GM12878 (cell line): ENCODE data around the gene SMIM9. TPM values are rescaled to one million over a fixed set of nuclear protein-coding genes. Genes with fewer than 3 reads are reported as not detected.
A peak's percentile ranks its signal among the peaks of the same experiment; 100 is the strongest.

ENCODE experiments used
- ATAC-seq: fragments of 200-7000 bp; cut with Tn5 transposase; 3 replicates; pipeline ENCODE4 v1.9.1; 2020; ENCODE audit warnings: mild to moderate bottlenecking, moderate library complexity
- BruUV-seq: library from RNA; stranded (reverse); fragments of 400-500 nt; replicated peaks from 2 replicates; lab custom pipeline; 2021; lab: Mats Ljungman, UMichigan
- CTCF ChIA-PET: fragments of 300-600 bp; sonication (Branson Sonifier 250); formaldehyde crosslinking; extraction: SDS; loops from one replicate; lab custom pipeline; 2021; ENCODE audit warnings: inconsistent platforms; lab: Yijun Ruan, JAX
- POLR2A ChIA-PET: fragments of 350-600 bp; formaldehyde crosslinking; extraction: SDS; loops from one replicate; lab custom pipeline; 2021; ENCODE audit warnings: inconsistent platforms; lab: Charles Lee
- RAD21 ChIA-PET: fragments of 300-600 bp; sonication (Branson Sonifier 250); formaldehyde crosslinking; loops from one replicate; lab custom pipeline; 2023; ENCODE audit warnings: antibody characterized with exemption; ENCODE audit not compliant: unreplicated experiment; lab: Charles Lee
- SMC1A ChIA-PET: fragments of 300-600 bp; sonication (Branson Sonifier 250); formaldehyde crosslinking; loops from one replicate; lab custom pipeline; 2023; ENCODE audit not compliant: unreplicated experiment, uncharacterized antibody; lab: Charles Lee
- DNase-seq: peaks from one replicate; pipeline ENCODE4 v3.0.0-alpha.2; 2011; ENCODE audit warnings: low read depth, low spot score
- FAIRE-seq: peaks from 3 replicates; lab custom pipeline; 2011; peaks lifted over from hg19 to GRCh38; lab: Jason Lieb, UNC
- H2AFZ ChIP-seq: 2 replicates; pipeline ENCODE4 v1.6.0; 2011; ENCODE audit warnings: low read depth, low read length, control low read depth; ENCODE audit not compliant: control insufficient read depth
- H3K27ac ChIP-seq: 2 replicates; pipeline ENCODE4 v1.5.1; 2011; ENCODE audit warnings: control low read depth; ENCODE audit not compliant: control insufficient read depth, insufficient read depth
- H3K27me3 ChIP-seq, 2 experiments: replicated peaks in 1 of 2; 2 replicates each; pipeline versions ENCODE4 v1.6.0 to v1.6.1; 2011; ENCODE audit warnings: low read length in 1 of 2; ENCODE audit not compliant: control insufficient read depth in 2 of 2, insufficient read depth in 2 of 2
- H3K36me3 ChIP-seq, 2 experiments: 2 replicates each; pipeline ENCODE4 v1.5.1; 2011; ENCODE audit warnings: low read length in 1 of 2; ENCODE audit not compliant: control insufficient read depth in 2 of 2, insufficient read depth in 2 of 2
- H3K4me1 ChIP-seq: 2 replicates; pipeline ENCODE4 v1.6.1; 2011; ENCODE audit warnings: mild to moderate bottlenecking, low read length, moderate library complexity, mixed read lengths; ENCODE audit not compliant: control insufficient read depth, insufficient read depth
- H3K4me2 ChIP-seq: 2 replicates; pipeline ENCODE4 v1.6.0; 2011; ENCODE audit warnings: control low read depth; ENCODE audit not compliant: control insufficient read depth, insufficient read depth
- H3K4me3 ChIP-seq: fragments of 200-600 bp; sonication (generic); 2 replicates; pipeline ENCODE4 v1.5.1; 2016
- H3K79me2 ChIP-seq: 2 replicates; pipeline ENCODE4 v1.6.0; 2011; ENCODE audit warnings: low read length; ENCODE audit not compliant: control insufficient read depth, insufficient read depth
- H3K9ac ChIP-seq: 2 replicates; pipeline ENCODE4 v1.8.0; 2011; ENCODE audit warnings: low read length, control low read depth, mixed read lengths; ENCODE audit not compliant: control insufficient read depth, insufficient read depth
- H3K9me3 ChIP-seq: replicated peaks from 3 replicates; pipeline ENCODE4 v1.5.1; 2011; ENCODE audit warnings: mild to moderate bottlenecking, low read length; ENCODE audit not compliant: control insufficient read depth, insufficient read depth
- H4K20me1 ChIP-seq: 2 replicates; pipeline ENCODE4 v1.6.0; 2011; ENCODE audit not compliant: control insufficient read depth, insufficient read depth
- PAX5 ChIP-seq: IDR thresholded peaks from 2 replicates; pipeline ENCODE4 v1.6.1; 2011; ENCODE audit warnings: low read depth, low read length, borderline replicate concordance
- RAD51 ChIP-seq: fragments of 450-650 bp; IDR thresholded peaks from 2 replicates; pipeline ENCODE4 v1.6.1; 2016; ENCODE audit warnings: moderate library complexity, mild to moderate bottlenecking, inconsistent platforms
- SREBF1 ChIP-seq: IDR thresholded peaks from 2 replicates; pipeline ENCODE4 v1.6.1; 2012; ENCODE audit warnings: mild to moderate bottlenecking, low read length
- STAT3 ChIP-seq: IDR thresholded peaks from 2 replicates; pipeline ENCODE4 v1.6.1; 2011; ENCODE audit warnings: low read depth, low read length, improper control_type of control experiment
- USF1 ChIP-seq: IDR thresholded peaks from 2 replicates; pipeline ENCODE4 v1.6.1; 2011; ENCODE audit warnings: borderline replicate concordance, low read depth, mild to moderate bottlenecking, moderate library complexity, mixed read lengths, low read length; ENCODE audit not compliant: insufficient read depth; ENCODE audit errors: extremely low read length
- WGBS: methylation state at CpG from one replicate; pipeline ENCODE4 v1.1.6; 2016; ENCODE audit warnings: low lambda C conversion rate; ENCODE audit not compliant: insufficient replicate concordance, insufficient coverage; ENCODE audit errors: missing lambda C conversion rate; 5-methylcytosine and 5-hydroxymethylcytosine counted together
- in situ Hi-C: fragments of 300-500 bp; cut with MboI; formaldehyde crosslinking; loops from 9 replicates; pipeline ENCODE4 v1.14.3; 2018; ENCODE audit warnings: mixed read lengths
- intact Hi-C: fragments of 100-400 bp; cut with micrococcal nuclease; formaldehyde crosslinking; loops from one replicate; pipeline ENCODE4 v1.14.2; 2022; ENCODE audit not compliant: unreplicated experiment
- polyA plus RNA-seq, 11 experiments: library from polyadenylated mRNA; depleted of rRNA in 4 of 11; unstranded in 6 of 11; stranded (reverse) in 5 of 11; fragments of >200 nt; fragmentation: Nextera tagmentation in 4 of 11; fragmentation: Illumina TruSeq in 1 of 11; extraction: Ambion mirVana in 4 of 11; extraction: Trizol in 1 of 11; gene quantifications; 1 replicate in 1 of 11; 2 replicates in 10 of 11; pipeline versions ENCODE4 v1.2.1 to v1.2.3, GENCODE V29; 2011 to 2016; ENCODE audit warnings: inconsistent platforms in 2 of 11, missing spikeins in 2 of 11, low read depth in 1 of 11
- total RNA-seq, 4 experiments: library from RNA; depleted of rRNA in 3 of 4; stranded (reverse); fragments of >200 nt in 3 of 4; fragmentation: Illumina TruSeq in 1 of 4; extraction: Trizol in 1 of 4; gene quantifications; 2 replicates each; pipeline versions ENCODE4 v1.2.1 to v1.2.3, GENCODE V29; 2013 to 2021

The SMIM9 gene
- total and polyA plus RNA-seq, 10 of the 15 experiments (the other 5 are each of a cell fraction or from before 2014, with no cell fraction given), result not detected

- Histone ChIP-seq H3K36me3 (no peaks in the 10 kb centered on the region), H3K79me2 (no peaks in the 10 kb centered on the region), H4K20me1 (no peaks in the 10 kb centered on the region), H3K4me2 (no peak overlapping the region), H3K9ac (no peak overlapping the region), H2AFZ (no peak overlapping the region), H3K27me3 (no peaks in the 10 kb centered on the region), H3K4me1 (no peaks in the 10 kb centered on the region), H3K4me3 (no peak overlapping the region), H3K27ac (no peak overlapping the region), H3K9me3 (no peaks in the 10 kb centered on the region; the same call in 2 of the 3 replicates)
- FAIRE-seq (no peak), DNase-seq (no peak), ATAC-seq (no peak)
- CTCF ChIA-PET, result interaction anchor here (1.5 kb wide), 1 partner anchor 61 kb away, joined by 3 read pairs; no protein-coding TSS in a partner anchor
- TF ChIP-seq USF1 (peak; percentile 18), STAT3 (no peak), RAD51 (peak; percentile 77)
- intact Hi-C loops (no loop called here), in situ Hi-C loops (no loop called here)
- POLR2A ChIA-PET, result interaction anchor here (0.7 kb wide), 1 partner anchor 17 kb away, joined by 4 read pairs; no protein-coding TSS in a partner anchor
- 0% methylated on average over 1 of the region's 1 CpG for WGBS
- RAD21 ChIA-PET, result interaction anchor here (1.1 kb wide), 2 partner anchors 10 to 47 kb away, joined by 3 read pairs; partner anchors contain the start of gene DKC1
- SMC1A ChIA-PET, result interaction anchor here (1.4 kb wide), 1 partner anchor 9 kb away, joined by 3 read pairs; no protein-coding TSS in a partner anchor
- BruUV-seq, result no TSS peak
These were observed 24.4 kb downstream of the SMIM9 start for GRCh38 chrX:154809939-154810665.

- BruUV-seq, result no TSS peak
- Histone ChIP-seq H3K9ac (no peak overlapping the region), H3K27ac (no peak overlapping the region), H3K36me3 (no peaks in the 10 kb centered on the region), H3K27me3 (no peaks in the 10 kb centered on the region), H3K79me2 (no peaks in the 10 kb centered on the region), H2AFZ (no peak overlapping the region), H3K4me2 (no peak overlapping the region), H4K20me1 (no peaks in the 10 kb centered on the region), H3K4me1 (no peaks in the 10 kb centered on the region), H3K9me3 (no peaks in the 10 kb centered on the region; the same call in 2 of the 3 replicates), H3K4me3 (no peak overlapping the region)
- ATAC-seq (no peak), DNase-seq (no peak), FAIRE-seq (no peak)
- intact Hi-C loops, result no loop called here
- 49% methylated on average over 5 of the region's 5 CpGs for WGBS
- CTCF ChIA-PET, result no interaction called here
- TF ChIP-seq SREBF1, result no peak
- no peak for TF ChIP-seq PAX5
- RAD21 ChIA-PET, result no interaction called here
- SMC1A ChIA-PET, result interaction anchor here (3.7 kb wide), 1 partner anchor 12 kb away, joined by 19 read pairs; no protein-coding TSS in a partner anchor
- POLR2A ChIA-PET, result interaction anchor here (0.5 kb wide), 1 partner anchor 45 kb away, joined by 3 read pairs; no protein-coding TSS in a partner anchor
- in situ Hi-C loops, result no loop called here
These were observed 27.5 kb downstream of the SMIM9 start for GRCh38 chrX:154806837-154807501.
